ENCODE data around the gene PDE9A. TPM values are rescaled to one million over a fixed set of nuclear protein-coding genes. Genes with fewer than 3 reads are reported as not detected.

The PDE9A gene
- total RNA-seq, 1 experiment from 2014 or later, result 44.8 TPM

- TF ChIP-seq, protein P1, sequence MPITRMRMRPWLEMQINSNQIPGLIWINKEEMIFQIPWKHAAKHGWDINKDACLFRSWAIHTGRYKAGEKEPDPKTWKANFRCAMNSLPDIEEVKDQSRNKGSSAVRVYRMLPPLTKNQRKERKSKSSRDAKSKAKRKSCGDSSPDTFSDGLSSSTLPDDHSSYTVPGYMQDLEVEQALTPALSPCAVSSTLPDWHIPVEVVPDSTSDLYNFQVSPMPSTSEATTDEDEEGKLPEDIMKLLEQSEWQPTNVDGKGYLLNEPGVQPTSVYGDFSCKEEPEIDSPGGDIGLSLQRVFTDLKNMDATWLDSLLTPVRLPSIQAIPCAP (CRISPR knock-in tag; IDR thresholded peaks at IDR 0.05), result no peak
- no peak for TF ChIP-seq ZNF671 (CRISPR knock-in tag; IDR thresholded peaks at IDR 0.05)
- TF ChIP-seq ZNF532 (CRISPR knock-in tag; IDR thresholded peaks at IDR 0.05; ENCODE audit: borderline replicate concordance), result no peak
- no peak for TF ChIP-seq ZNF263 (CRISPR knock-in tag; IDR thresholded peaks at IDR 0.05; ENCODE audit: low read depth)
- no peak for TF ChIP-seq JAZF1 (CRISPR knock-in tag; IDR thresholded peaks at IDR 0.05)
- TF ChIP-seq SOX15 (CRISPR knock-in tag; IDR thresholded peaks at IDR 0.05), result no peak
- TF ChIP-seq FOXK1 (CRISPR knock-in tag; IDR thresholded peaks at IDR 0.05), result no peak
- no peak for TF ChIP-seq CTCF (IDR thresholded peaks at IDR 0.05)
- TF ChIP-seq ZNF121 (CRISPR knock-in tag; IDR thresholded peaks at IDR 0.05), result no peak
- no peak for TF ChIP-seq PRRX2 (CRISPR knock-in tag; IDR thresholded peaks at IDR 0.05)
- TF ChIP-seq, protein P2, sequence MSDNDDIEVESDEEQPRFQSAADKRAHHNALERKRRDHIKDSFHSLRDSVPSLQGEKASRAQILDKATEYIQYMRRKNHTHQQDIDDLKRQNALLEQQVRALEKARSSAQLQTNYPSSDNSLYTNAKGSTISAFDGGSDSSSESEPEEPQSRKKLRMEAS (CRISPR knock-in tag; IDR thresholded peaks at IDR 0.05), result no peak
- TF ChIP-seq, protein P3, sequence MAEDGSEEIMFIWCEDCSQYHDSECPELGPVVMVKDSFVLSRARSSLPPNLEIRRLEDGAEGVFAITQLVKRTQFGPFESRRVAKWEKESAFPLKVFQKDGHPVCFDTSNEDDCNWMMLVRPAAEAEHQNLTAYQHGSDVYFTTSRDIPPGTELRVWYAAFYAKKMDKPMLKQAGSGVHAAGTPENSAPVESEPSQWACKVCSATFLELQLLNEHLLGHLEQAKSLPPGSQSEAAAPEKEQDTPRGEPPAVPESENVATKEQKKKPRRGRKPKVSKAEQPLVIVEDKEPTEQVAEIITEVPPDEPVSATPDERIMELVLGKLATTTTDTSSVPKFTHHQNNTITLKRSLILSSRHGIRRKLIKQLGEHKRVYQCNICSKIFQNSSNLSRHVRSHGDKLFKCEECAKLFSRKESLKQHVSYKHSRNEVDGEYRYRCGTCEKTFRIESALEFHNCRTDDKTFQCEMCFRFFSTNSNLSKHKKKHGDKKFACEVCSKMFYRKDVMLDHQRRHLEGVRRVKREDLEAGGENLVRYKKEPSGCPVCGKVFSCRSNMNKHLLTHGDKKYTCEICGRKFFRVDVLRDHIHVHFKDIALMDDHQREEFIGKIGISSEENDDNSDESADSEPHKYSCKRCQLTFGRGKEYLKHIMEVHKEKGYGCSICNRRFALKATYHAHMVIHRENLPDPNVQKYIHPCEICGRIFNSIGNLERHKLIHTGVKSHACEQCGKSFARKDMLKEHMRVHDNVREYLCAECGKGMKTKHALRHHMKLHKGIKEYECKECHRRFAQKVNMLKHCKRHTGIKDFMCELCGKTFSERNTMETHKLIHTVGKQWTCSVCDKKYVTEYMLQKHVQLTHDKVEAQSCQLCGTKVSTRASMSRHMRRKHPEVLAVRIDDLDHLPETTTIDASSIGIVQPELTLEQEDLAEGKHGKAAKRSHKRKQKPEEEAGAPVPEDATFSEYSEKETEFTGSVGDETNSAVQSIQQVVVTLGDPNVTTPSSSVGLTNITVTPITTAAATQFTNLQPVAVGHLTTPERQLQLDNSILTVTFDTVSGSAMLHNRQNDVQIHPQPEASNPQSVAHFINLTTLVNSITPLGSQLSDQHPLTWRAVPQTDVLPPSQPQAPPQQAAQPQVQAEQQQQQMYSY (CRISPR knock-in tag; IDR thresholded peaks at IDR 0.05), result no peak
- ChIA-PET CTCF (interaction anchor here (1.4 kb wide), 1 partner anchor 101 kb away, joined by 5 read pairs; no protein-coding TSS in a partner anchor), POLR2A (no interaction called here)
- ATAC-seq, result no peak
- Mint-ChIP-seq H3K27me3 (ENCODE audit: low read depth) (no peaks in the 10 kb centered on the region), H3K9me3 (no peaks in the 10 kb centered on the region), H3K4me1 (no peaks in the 10 kb centered on the region), H3K4me3 (no peak overlapping the region), H3K36me3 (peaks cover 24% of the 10 kb centered on the region), H3K27ac (peak overlapping the region; percentile 54; the same call in 1 of the 2 replicates)
- no peak for DNase-seq (ENCODE audit: low spot score)
Observed at GRCh38 chr21:42694751-42695696, 41.6 kb downstream of the PDE9A start.

Data from WTC11 (cell line).